Natural killer cell (primary cell): ENCODE measurements around the gene OPN1MW3. TPM values are rescaled to one million over a fixed set of nuclear protein-coding genes. Genes with fewer than 3 reads are reported as not detected.
A peak's percentile ranks its signal among the peaks of the same experiment; 100 is the strongest.

Experiments used
- ATAC-seq, 3 donors: fragments of 150-1000 bp in 2 of 3; fragments of 200-7000 bp in 1 of 3; cut with Tn5 transposase; 1 replicate in 1 of 3; 2 replicates in 2 of 3; pipeline ENCODE4 v1.10.0; 2021; ENCODE audit warnings: mild to moderate bottlenecking in 2 of 3, moderate library complexity in 2 of 3
- DNase-seq, 2 donors: peaks; one replicate each; pipeline versions ENCODE4 v3.0.0 to v3.0.0-alpha.2; 2013 to 2021; ENCODE audit warnings: mixed read lengths in 1 of 2
- H3K27ac ChIP-seq: one replicate; pipeline ENCODE4 v1.5.1; 2013; ENCODE audit warnings: mild to moderate bottlenecking, low read length
- H3K27me3 ChIP-seq: one replicate; pipeline ENCODE4 v1.6.1; 2013; ENCODE audit warnings: low read length; ENCODE audit not compliant: control insufficient read depth, insufficient read depth
- H3K36me3 ChIP-seq: one replicate; pipeline ENCODE4 v1.6.1; 2013; ENCODE audit warnings: low read length; ENCODE audit not compliant: control insufficient read depth, insufficient read depth
- H3K4me1 ChIP-seq: one replicate; pipeline ENCODE4 v1.6.1; 2013; ENCODE audit warnings: low read length; ENCODE audit not compliant: control insufficient read depth, insufficient read depth
- H3K4me3 ChIP-seq: one replicate; pipeline ENCODE4 v1.5.1; 2013; ENCODE audit warnings: low read length
- H3K9me3 ChIP-seq: one replicate; pipeline ENCODE4 v1.6.1; 2013; ENCODE audit warnings: low read length; ENCODE audit not compliant: control insufficient read depth, insufficient read depth
- H3K27ac Mint-ChIP-seq, 2 donors: one replicate each; pipeline ENCODE4 v1.8.0; 2022; ENCODE audit warnings: mild to moderate bottlenecking in 2 of 2, mixed read lengths in 2 of 2, moderate library complexity in 1 of 2
- H3K27me3 Mint-ChIP-seq, 2 donors: one replicate each; pipeline ENCODE4 v1.8.0; 2022; ENCODE audit warnings: low read depth in 2 of 2, mixed read lengths in 2 of 2
- H3K36me3 Mint-ChIP-seq: one replicate; pipeline ENCODE4 v1.8.0; 2022; ENCODE audit warnings: mixed read lengths
- H3K4me1 Mint-ChIP-seq, 2 donors: one replicate each; pipeline ENCODE4 v1.8.0; 2022; ENCODE audit warnings: mixed read lengths in 2 of 2
- H3K4me3 Mint-ChIP-seq: one replicate; pipeline ENCODE4 v1.8.0; 2022; ENCODE audit warnings: mild to moderate bottlenecking, moderate library complexity, mixed read lengths
- H3K9me3 Mint-ChIP-seq, 2 donors: one replicate each; pipeline ENCODE4 v1.8.0; 2022; ENCODE audit warnings: mixed read lengths in 2 of 2
- WGBS: methylation state at CpG from one replicate; pipeline ENCODE4 v1.1.7; 2013; ENCODE audit warnings: missing lambda C conversion rate; ENCODE audit not compliant: insufficient coverage; 5-methylcytosine and 5-hydroxymethylcytosine counted together
- intact Hi-C: fragments of 100-400 bp; cut with micrococcal nuclease; formaldehyde crosslinking; loops from one replicate; pipeline ENCODE4 v1.14.2; 2022
- total RNA-seq, 4 donors: library from RNA; stranded (reverse); fragments of 120-200 nt in 1 of 4; gene quantifications; one replicate each; pipeline versions ENCODE4 v1.2.3 to v1.2.4, GENCODE V29; 2013 to 2022
- TF ChIP-seq, protein P1 (sequence below): fragments of 200-600 bp; IDR thresholded peaks from one replicate; pipeline ENCODE4 v1.8.0; 2022; ENCODE audit warnings: antibody characterized with exemption

Gene OPN1MW3
- total RNA-seq, 3 donors from 2014 or later (not counting 1 experiment from before 2014, with no cell fraction given), result not detected

DNA sequence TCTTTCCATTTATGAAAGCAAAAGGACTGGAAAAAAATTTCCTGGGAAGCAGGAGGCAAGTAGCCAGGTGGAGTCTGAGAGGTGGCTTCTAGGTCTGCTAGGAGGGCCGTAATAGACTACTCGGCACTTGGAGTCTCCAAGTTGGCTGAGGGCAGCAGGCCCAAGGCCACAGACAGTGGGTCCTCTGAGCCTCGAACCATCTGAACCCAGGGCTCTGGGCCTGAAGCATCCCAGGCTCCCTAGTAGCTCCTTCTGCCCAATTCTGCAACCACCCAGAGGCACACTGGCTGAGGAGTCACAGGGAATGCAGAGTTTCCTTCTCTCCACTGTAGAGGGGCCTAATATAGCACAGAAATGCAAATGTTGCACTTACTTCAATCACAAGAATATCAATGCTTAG is 58.0 kb downstream of the OPN1MW3 start:
- no peaks in the 10 kb centered on the region for H3K36me3 ChIP-seq
- TF ChIP-seq, protein P1, sequence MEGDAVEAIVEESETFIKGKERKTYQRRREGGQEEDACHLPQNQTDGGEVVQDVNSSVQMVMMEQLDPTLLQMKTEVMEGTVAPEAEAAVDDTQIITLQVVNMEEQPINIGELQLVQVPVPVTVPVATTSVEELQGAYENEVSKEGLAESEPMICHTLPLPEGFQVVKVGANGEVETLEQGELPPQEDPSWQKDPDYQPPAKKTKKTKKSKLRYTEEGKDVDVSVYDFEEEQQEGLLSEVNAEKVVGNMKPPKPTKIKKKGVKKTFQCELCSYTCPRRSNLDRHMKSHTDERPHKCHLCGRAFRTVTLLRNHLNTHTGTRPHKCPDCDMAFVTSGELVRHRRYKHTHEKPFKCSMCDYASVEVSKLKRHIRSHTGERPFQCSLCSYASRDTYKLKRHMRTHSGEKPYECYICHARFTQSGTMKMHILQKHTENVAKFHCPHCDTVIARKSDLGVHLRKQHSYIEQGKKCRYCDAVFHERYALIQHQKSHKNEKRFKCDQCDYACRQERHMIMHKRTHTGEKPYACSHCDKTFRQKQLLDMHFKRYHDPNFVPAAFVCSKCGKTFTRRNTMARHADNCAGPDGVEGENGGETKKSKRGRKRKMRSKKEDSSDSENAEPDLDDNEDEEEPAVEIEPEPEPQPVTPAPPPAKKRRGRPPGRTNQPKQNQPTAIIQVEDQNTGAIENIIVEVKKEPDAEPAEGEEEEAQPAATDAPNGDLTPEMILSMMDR, result no peak
- H3K27me3 Mint-ChIP-seq, result peaks cover 0 to 8% of the 10 kb centered on the region in 2 donors
- H3K9me3 ChIP-seq, result no peaks in the 10 kb centered on the region
- ATAC-seq, result no peak
- no peak overlapping the region for H3K27ac ChIP-seq
- H3K9me3 Mint-ChIP-seq, result no peaks in the 10 kb centered on the region
- DNase-seq, result no peak
- 98% methylated on average over 3 of the region's 3 CpGs for WGBS
- H3K4me3 ChIP-seq, result no peak overlapping the region
- peaks cover 41% of the 10 kb centered on the region for H3K4me1 ChIP-seq
- H3K4me1 Mint-ChIP-seq, result peaks cover 35 to 40% of the 10 kb centered on the region in 2 donors
- no peak overlapping the region for H3K27ac Mint-ChIP-seq
- no peaks in the 10 kb centered on the region for H3K27me3 ChIP-seq
- intact Hi-C loops, result no loop called here
- H3K4me3 Mint-ChIP-seq, result no peak overlapping the region
- no peaks in the 10 kb centered on the region for H3K36me3 Mint-ChIP-seq

DNA sequence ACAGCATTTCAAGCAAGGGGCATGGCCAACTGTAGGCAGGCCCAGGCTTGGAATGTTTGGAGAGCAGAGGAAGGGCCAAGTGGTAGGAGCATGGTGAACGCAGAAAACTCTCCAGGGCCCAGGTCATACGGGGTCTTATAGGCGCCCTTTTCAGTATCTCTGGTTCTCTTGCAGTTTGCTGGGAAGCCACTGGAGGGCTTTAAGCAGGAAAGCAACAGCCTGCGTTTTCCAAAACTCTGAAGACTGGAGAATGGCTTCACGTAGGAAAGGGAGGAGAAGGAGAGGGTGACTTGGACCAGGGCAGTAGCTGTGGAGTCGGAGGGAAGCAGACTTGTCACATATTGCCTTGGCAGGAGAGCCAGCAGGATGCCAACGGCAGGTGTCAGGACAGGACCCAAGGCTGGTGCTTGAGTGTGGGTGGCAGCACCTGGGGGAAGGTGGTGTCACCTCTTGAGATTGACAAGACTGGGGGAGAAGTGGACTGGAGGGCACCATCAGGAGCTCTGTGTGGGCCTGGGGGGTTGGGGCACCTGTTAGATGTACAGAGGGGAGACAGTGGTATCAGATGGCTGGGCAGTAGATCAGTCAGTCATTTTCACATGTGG is 60.1 kb downstream of the OPN1MW3 start:
- intact Hi-C loops, result no loop called here
- peak overlapping the region in 1 of 2 donors; percentile 1 for H3K27ac Mint-ChIP-seq

DNA sequence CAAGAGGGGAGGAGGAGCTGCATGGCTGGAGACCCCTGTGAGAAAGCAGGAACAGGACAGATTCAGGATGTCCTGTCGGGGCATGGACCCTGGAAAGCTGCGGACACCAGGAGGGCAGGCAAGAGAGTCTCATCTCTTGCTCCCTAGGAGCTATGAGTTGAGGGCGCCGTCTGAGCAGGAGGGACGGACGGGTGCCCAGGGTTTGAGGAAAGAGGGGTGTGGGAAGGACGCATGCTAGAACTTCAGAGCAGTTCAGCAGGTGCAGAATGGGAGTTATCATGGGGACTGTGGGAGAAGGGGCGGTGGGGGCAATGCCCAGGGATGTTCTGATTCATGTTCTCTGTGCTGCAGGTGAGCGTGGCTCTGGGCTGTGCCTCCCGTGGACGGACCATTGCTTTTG is 63.0 kb downstream of the OPN1MW3 start:
- Mint-ChIP-seq H3K36me3 (no peaks in the 10 kb centered on the region), H3K27me3 (peaks cover 0 to 13% of the 10 kb centered on the region in 2 donors), H3K4me3 (no peak overlapping the region), H3K27ac (no peak overlapping the region), H3K9me3 (no peaks in the 10 kb centered on the region), H3K4me1 (peaks cover 9 to 21% of the 10 kb centered on the region in 2 donors)
- DNase-seq (no peak), ATAC-seq (no peak)
- no peak overlapping the region for H3K4me3 ChIP-seq
- H3K4me1 ChIP-seq, result peaks cover 10% of the 10 kb centered on the region
- TF ChIP-seq, protein P1, result no peak
- intact Hi-C loops, result no loop called here
- WGBS, result 91% methylated on average over 11 of the region's 11 CpGs
- no peaks in the 10 kb centered on the region for H3K9me3 ChIP-seq
- no peaks in the 10 kb centered on the region for H3K36me3 ChIP-seq
- H3K27me3 ChIP-seq, result no peaks in the 10 kb centered on the region
- H3K27ac ChIP-seq, result no peak overlapping the region

More for the DNA sequence above, 60.1 kb downstream of the OPN1MW3 start:
- ATAC-seq, result peak in 1 of 3 donors; percentile 35
- TF ChIP-seq, protein P1, result no peak
- H3K4me1 ChIP-seq, result peaks cover 23% of the 10 kb centered on the region
- Mint-ChIP-seq H3K36me3 (no peaks in the 10 kb centered on the region), H3K4me3 (no peak overlapping the region), H3K4me1 (peaks cover 20 to 33% of the 10 kb centered on the region in 2 donors), H3K9me3 (no peaks in the 10 kb centered on the region), H3K27me3 (peaks cover 0 to 13% of the 10 kb centered on the region in 2 donors)
- no peak overlapping the region for H3K4me3 ChIP-seq
- H3K27ac ChIP-seq, result no peak overlapping the region
- H3K27me3 ChIP-seq, result no peaks in the 10 kb centered on the region
- 44% methylated on average over 7 of the region's 7 CpGs for WGBS
- no peaks in the 10 kb centered on the region for H3K36me3 ChIP-seq
- DNase-seq, result peak in 1 of 2 donors; percentile 43
- no peaks in the 10 kb centered on the region for H3K9me3 ChIP-seq

Other genes with a start within 250 kb of the OPN1MW3 start
- gene IRAK1, start 237.7 kb upstream of the OPN1MW3 start, total RNA-seq, result 100 to 1,000 TPM in 2 of 3 donors, 10 to 100 TPM in 1; 87.5 to 114 (median 107) TPM
- gene MECP2, start 159.9 kb upstream of the OPN1MW3 start, total RNA-seq, result 100 to 1,000 TPM; 177 to 198 (median 182) TPM
- not detected for gene OPN1LW, start 113.3 kb upstream of the OPN1MW3 start, total RNA-seq
- not detected for gene OPN1MW, start 75.0 kb upstream of the OPN1MW3 start, total RNA-seq
- gene OPN1MW2, start 37.8 kb upstream of the OPN1MW3 start, total RNA-seq, result not detected
- under 1 TPM in 1 of 3 donors, not detected in 2; 0.61 TPM for gene TEX28, start 37.5 kb downstream of the OPN1MW3 start, total RNA-seq
- gene TKTL1, start 38.2 kb downstream of the OPN1MW3 start, total RNA-seq, result 10 to 100 TPM; 17.1 to 42.8 (median 28.8) TPM
- gene FLNA, start 117.1 kb downstream of the OPN1MW3 start, total RNA-seq, result 1,000 to 10,000 TPM; 2,872 to 3,483 (median 2,927) TPM
- 100 to 1,000 TPM; 141 to 175 (median 152) TPM for gene EMD, start 121.7 kb downstream of the OPN1MW3 start, total RNA-seq
- 1,000 to 10,000 TPM; 2,249 to 2,456 (median 2,324) TPM for gene RPL10, start 140.8 kb downstream of the OPN1MW3 start, total RNA-seq
- gene DNASE1L1, start 151.7 kb downstream of the OPN1MW3 start, total RNA-seq, result 10 to 100 TPM; 16.7 to 19.6 (median 16.8) TPM
- 10 to 100 TPM; 67.3 to 87.2 (median 67.7) TPM for gene TAFAZZIN, start 154.0 kb downstream of the OPN1MW3 start, total RNA-seq
- 10 to 100 TPM; 62.4 to 71.7 (median 65.9) TPM for gene ATP6AP1, start 171.1 kb downstream of the OPN1MW3 start, total RNA-seq
- 100 to 1,000 TPM; 138 to 174 (median 140) TPM for gene GDI1, start 179.6 kb downstream of the OPN1MW3 start, total RNA-seq
- 10 to 100 TPM; 48.9 to 63.2 (median 54.1) TPM for gene FAM50A, start 186.6 kb downstream of the OPN1MW3 start, total RNA-seq
- 10 to 100 TPM; 20.8 to 34.3 (median 32.2) TPM for gene PLXNA3, start 200.7 kb downstream of the OPN1MW3 start, total RNA-seq
- 10 to 100 TPM; 10.8 to 12.5 (median 10.9) TPM for gene LAGE3, start 221.7 kb downstream of the OPN1MW3 start, total RNA-seq
- 10 to 100 TPM; 11.7 to 22.4 (median 17.6) TPM for gene UBL4A, start 229.0 kb downstream of the OPN1MW3 start, total RNA-seq
- gene SLC10A3, start 233.0 kb downstream of the OPN1MW3 start, total RNA-seq, result 10 to 100 TPM; 26.5 to 42.1 (median 31.8) TPM